DOHH2 (cell line): ENCODE measurements around the gene TRPM4.
"Not testable (repeated sequence)": the region's sequence is repeated elsewhere in the genome, so short reads cannot be mapped to it uniquely, and the experiment has no call there.

Source experiments
- H3F3A ChIP-seq: fragments of 200-600 bp; sonication (generic), shearing (Covaris generic); 2 replicates; pipeline ENCODE4 v1.6.0; 2016; ENCODE audit warnings: antibody characterized with exemption, mild to moderate bottlenecking; ENCODE audit not compliant: control insufficient read depth, insufficient read depth
- H3K27ac ChIP-seq: fragments of 200-600 bp; sonication (generic); 2 replicates; pipeline ENCODE4 v1.5.1; 2014; ENCODE audit warnings: low read depth, mild to moderate bottlenecking, low read length, moderate library complexity
- H3K27me3 ChIP-seq: fragments of 200-600 bp; sonication (generic); 2 replicates; pipeline ENCODE4 v1.6.1; 2014; ENCODE audit warnings: mild to moderate bottlenecking, low read length, mixed read lengths; ENCODE audit not compliant: control insufficient read depth
- H3K36me3 ChIP-seq: fragments of 200-600 bp; sonication (generic); 2 replicates; pipeline ENCODE4 v1.6.1; 2014; ENCODE audit warnings: mild to moderate bottlenecking, low read length, moderate library complexity, mixed read lengths; ENCODE audit not compliant: control insufficient read depth
- H3K4me1 ChIP-seq: fragments of 200-600 bp; sonication (generic); 2 replicates; pipeline ENCODE4 v1.6.1; 2014; ENCODE audit warnings: mild to moderate bottlenecking, low read length, mixed read lengths; ENCODE audit not compliant: control insufficient read depth
- H3K4me2 ChIP-seq: fragments of 200-600 bp; sonication (generic); 2 replicates; pipeline ENCODE4 v1.6.0; 2014; ENCODE audit warnings: mild to moderate bottlenecking, low read length, moderate library complexity
- H3K4me3 ChIP-seq: fragments of 200-600 bp; sonication (generic); 2 replicates; pipeline ENCODE4 v1.5.1; 2014; ENCODE audit warnings: mild to moderate bottlenecking, low read length, mixed read lengths
- H3K79me2 ChIP-seq: fragments of 200-600 bp; sonication (generic); 2 replicates; pipeline ENCODE4 v1.6.1; 2014; ENCODE audit warnings: mild to moderate bottlenecking, low read length, mixed read lengths; ENCODE audit not compliant: control insufficient read depth
- H3K9me2 ChIP-seq: fragments of 200-600 bp; sonication (generic); replicated peaks from 2 replicates; pipeline ENCODE4 v1.6.1; 2014; ENCODE audit warnings: mild to moderate bottlenecking, low read length, mixed read lengths; ENCODE audit not compliant: control insufficient read depth
- H3K9me3 ChIP-seq: fragments of 200-600 bp; sonication (generic); 2 replicates; pipeline ENCODE4 v1.6.1; 2014; ENCODE audit warnings: antibody characterized with exemption, low read length, mixed read lengths; ENCODE audit not compliant: control insufficient read depth, insufficient read depth
- H4K20me1 ChIP-seq: fragments of 200-600 bp; sonication (generic); 2 replicates; pipeline ENCODE4 v1.6.0; 2014; ENCODE audit warnings: low read depth, mild to moderate bottlenecking, antibody characterized with exemption, low read length, moderate library complexity; ENCODE audit not compliant: control insufficient read depth, insufficient read depth
- EZH2phosphoT487 ChIP-seq: fragments of 200-600 bp; sonication (generic); IDR thresholded peaks from 2 replicates; pipeline ENCODE4 v1.6.1; 2017; ENCODE audit warnings: borderline replicate concordance, mild to moderate bottlenecking, antibody characterized with exemption, low read length, moderate library complexity, mixed read lengths
- TF ChIP-seq, protein P1 (sequence below): fragments of 200-600 bp; sonication (generic); IDR thresholded peaks from one replicate; pipeline ENCODE4 v1.5.1; 2014; ENCODE audit warnings: antibody characterized with exemption, mild to moderate bottlenecking, low read depth, low read length; ENCODE audit not compliant: poor library complexity, severe bottlenecking

TRPM4 gene

DNA sequence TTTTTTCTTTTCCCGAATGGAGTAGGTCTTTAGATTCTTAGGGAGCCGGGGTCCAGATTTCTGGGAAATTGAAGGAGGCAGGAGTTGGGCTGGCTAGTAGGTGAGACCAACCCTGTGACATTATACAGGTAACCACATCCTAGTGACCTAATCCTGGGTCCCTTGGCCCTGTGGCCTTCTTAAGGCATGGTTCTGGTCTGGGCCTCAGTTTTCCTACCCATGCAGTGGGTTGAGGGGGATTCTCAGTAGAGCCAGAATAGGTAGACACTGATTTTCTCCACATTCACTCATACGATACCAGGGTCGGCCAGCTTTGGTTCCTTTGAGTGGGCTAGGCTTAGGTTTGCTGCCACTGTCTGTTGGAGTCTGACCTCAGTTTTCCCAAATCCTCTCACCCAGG, 31.0 kb upstream of the TRPM4 start:
- H3K27me3 ChIP-seq, result no peaks in the 10 kb centered on the region; the same call in 1 of the 2 replicates
- H3F3A ChIP-seq, result no peaks in the 10 kb centered on the region
- no peaks in the 10 kb centered on the region for H3K9me2 ChIP-seq
- no peak overlapping the region for H3K27ac ChIP-seq
- H3K4me1 ChIP-seq, result peaks cover 13% of the 10 kb centered on the region
- H3K4me3 ChIP-seq, result no peak overlapping the region
- TF ChIP-seq, protein P1, sequence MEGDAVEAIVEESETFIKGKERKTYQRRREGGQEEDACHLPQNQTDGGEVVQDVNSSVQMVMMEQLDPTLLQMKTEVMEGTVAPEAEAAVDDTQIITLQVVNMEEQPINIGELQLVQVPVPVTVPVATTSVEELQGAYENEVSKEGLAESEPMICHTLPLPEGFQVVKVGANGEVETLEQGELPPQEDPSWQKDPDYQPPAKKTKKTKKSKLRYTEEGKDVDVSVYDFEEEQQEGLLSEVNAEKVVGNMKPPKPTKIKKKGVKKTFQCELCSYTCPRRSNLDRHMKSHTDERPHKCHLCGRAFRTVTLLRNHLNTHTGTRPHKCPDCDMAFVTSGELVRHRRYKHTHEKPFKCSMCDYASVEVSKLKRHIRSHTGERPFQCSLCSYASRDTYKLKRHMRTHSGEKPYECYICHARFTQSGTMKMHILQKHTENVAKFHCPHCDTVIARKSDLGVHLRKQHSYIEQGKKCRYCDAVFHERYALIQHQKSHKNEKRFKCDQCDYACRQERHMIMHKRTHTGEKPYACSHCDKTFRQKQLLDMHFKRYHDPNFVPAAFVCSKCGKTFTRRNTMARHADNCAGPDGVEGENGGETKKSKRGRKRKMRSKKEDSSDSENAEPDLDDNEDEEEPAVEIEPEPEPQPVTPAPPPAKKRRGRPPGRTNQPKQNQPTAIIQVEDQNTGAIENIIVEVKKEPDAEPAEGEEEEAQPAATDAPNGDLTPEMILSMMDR, result no peak
- no peak for TF ChIP-seq EZH2phosphoT487
- H3K36me3 ChIP-seq, result no peaks in the 10 kb centered on the region
- no peak overlapping the region for H3K4me2 ChIP-seq
- H4K20me1 ChIP-seq, result no peaks in the 10 kb centered on the region
- no peaks in the 10 kb centered on the region for H3K9me3 ChIP-seq
- no peaks in the 10 kb centered on the region for H3K79me2 ChIP-seq

DNA sequence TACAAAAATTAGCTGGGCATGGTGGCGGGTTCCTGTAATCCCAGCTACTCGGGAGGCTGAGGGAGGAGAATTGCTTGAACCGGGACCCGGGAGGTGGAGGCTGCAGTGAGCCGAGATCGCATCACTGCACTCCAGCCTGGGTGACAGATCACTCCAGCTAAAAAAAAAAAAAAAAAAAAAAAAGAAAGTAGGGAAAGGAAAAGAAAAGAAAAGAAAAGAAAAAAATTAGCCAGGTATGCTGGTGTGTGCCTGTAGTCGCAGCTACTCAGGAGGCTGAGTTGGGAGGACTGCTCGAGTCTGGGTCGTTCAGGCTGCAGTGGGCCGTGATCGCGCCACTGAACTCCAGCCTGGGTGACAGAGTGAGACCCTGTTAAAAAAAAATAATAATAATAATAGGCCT, 30.4 kb upstream of the TRPM4 start:
- not testable (repeated sequence) for H3K36me3 ChIP-seq, H3K9me2 ChIP-seq, H4K20me1 ChIP-seq, H3K27ac ChIP-seq, H3F3A ChIP-seq, H3K27me3 ChIP-seq, H3K4me2 ChIP-seq, H3K4me3 ChIP-seq, H3K9me3 ChIP-seq, H3K79me2 ChIP-seq
- H3K4me1 ChIP-seq, result peaks cover 13% of the 10 kb centered on the region

DNA sequence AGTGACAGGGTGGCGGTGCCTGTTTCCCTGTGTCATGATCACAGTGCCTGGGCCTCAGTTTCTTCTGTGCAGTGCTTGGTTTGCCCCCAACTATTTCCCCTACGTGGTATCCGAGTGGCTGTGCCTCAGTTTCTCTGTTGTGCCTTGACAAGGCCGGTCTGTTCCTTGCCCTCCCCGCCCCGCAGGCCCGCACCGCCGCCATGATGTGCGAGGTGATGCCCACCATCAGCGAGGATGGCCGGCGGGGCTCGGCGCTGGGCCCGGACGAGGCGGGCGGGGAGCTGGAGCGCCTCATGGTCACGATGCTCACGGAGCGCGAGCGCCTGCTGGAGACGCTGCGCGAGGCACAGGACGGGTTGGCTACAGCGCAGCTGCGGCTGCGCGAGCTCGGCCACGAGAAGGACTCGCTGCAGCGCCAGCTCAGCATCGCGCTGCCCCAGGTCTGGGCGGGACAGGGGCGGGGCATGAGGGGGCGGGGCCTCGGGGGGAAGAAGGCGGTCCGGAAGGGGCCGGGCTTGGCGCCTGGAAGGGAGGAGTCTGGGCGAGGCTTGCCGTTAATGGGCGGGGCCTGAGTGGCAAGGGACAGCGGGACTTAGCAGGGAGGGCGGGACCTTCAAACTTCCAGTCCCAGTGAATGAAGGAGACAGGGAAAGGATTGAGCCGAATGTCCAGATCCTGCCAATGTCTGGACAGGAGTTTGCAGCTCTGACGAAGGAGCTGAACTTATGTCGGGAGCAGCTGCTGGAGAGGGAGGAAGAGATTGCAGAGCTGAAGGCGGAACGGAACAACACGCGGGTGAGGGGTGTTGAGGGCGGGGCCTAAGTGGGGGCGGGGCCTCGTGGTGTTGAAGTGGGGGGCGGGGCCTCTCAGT, 29.7 kb upstream of the TRPM4 start:
- Histone ChIP-seq H3F3A (0 out of 2 replicates have a peak, but pooled peaks cover 3% of the 10 kb centered on the region), H3K27ac (no peak overlapping the region), H3K4me1 (peaks cover 13% of the 10 kb centered on the region), H4K20me1 (no peaks in the 10 kb centered on the region), H3K9me3 (no peaks in the 10 kb centered on the region), H3K4me3 (peak overlapping the region; percentile 82), H3K36me3 (no peaks in the 10 kb centered on the region), H3K9me2 (no peaks in the 10 kb centered on the region), H3K27me3 (no peaks in the 10 kb centered on the region; the same call in 1 of the 2 replicates), H3K79me2 (no peaks in the 10 kb centered on the region), H3K4me2 (peak overlapping the region; percentile 87)
- TF ChIP-seq, protein P1, result peak; percentile 20
- TF ChIP-seq EZH2phosphoT487, result no peak

DNA sequence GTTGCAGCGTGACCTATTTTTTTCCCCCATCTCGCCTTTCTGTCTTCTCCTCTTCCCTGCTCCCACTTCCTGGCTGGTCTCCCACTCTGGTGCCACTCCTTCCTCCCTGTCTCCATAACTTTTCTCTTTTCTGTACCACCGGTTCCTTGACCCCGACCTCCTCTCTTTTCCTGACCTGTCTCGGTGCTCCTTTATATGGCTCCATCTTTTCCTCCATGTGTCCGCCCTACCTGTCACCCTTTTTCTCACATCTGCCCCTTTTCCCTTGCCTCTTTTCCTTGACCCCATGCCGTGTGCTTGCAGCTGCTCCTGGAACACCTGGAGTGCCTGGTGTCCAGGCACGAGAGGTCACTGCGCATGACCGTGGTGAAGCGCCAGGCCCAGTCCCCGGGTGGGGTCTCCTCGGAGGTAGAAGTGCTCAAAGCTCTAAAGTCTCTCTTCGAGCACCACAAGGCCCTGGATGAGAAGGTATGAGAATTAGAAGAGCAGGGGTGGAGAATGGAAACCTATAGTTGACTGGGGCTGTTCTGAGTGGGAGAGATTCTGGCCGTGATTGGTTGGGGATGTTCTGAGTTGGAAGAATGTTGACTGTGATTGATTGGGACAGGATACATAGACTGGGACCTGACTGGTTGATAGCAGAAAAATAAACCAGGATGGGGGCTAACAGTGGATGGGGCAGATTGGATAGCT, 28.9 kb upstream of the TRPM4 start:
- Histone ChIP-seq H3K4me1 (peaks cover 13% of the 10 kb centered on the region), H3K36me3 (no peaks in the 10 kb centered on the region), H3K79me2 (no peaks in the 10 kb centered on the region), H3F3A (0 out of 2 replicates have a peak, but pooled peaks cover 3% of the 10 kb centered on the region), H3K9me3 (no peaks in the 10 kb centered on the region), H3K4me2 (peak overlapping the region; percentile 87), H4K20me1 (no peaks in the 10 kb centered on the region), H3K4me3 (peak overlapping the region; percentile 82), H3K27me3 (no peaks in the 10 kb centered on the region; the same call in 1 of the 2 replicates), H3K9me2 (no peaks in the 10 kb centered on the region), H3K27ac (no peak overlapping the region)
- no peak for TF ChIP-seq EZH2phosphoT487
- TF ChIP-seq, protein P1, result no peak
